Neural cell (in vitro differentiated cells): ENCODE measurements around the gene CERS1.

ENCODE experiments used
- EZH2 ChIP-seq: fragments of 200-600, 300-800 bp; shearing (Covaris generic), sonication (generic); IDR thresholded peaks from 2 replicates; pipeline ENCODE4 v1.6.1; 2014; ENCODE audit warnings: antibody characterized with exemption, low read length, borderline replicate concordance, mild to moderate bottlenecking; ENCODE audit not compliant: insufficient read depth, poor library complexity, severe bottlenecking
- MXI1 ChIP-seq: fragments of 450-650 bp; conservative IDR thresholded peaks from 2 replicates; pipeline ENCODE4 v1.6.1; 2014; ENCODE audit warnings: antibody characterized with exemption, mild to moderate bottlenecking; ENCODE audit not compliant: poor library complexity, severe bottlenecking
- TAF1 ChIP-seq: IDR thresholded peaks from 2 replicates; pipeline ENCODE4 v1.6.1; 2012; ENCODE audit warnings: low read depth
- TF ChIP-seq, protein P1 (sequence below): fragments of 450-650 bp; IDR thresholded peaks from 2 replicates; pipeline ENCODE4 v1.5.1; 2014; ENCODE audit warnings: antibody characterized with exemption, mild to moderate bottlenecking, moderate library complexity; ENCODE audit not compliant: poor library complexity, severe bottlenecking

DNA sequence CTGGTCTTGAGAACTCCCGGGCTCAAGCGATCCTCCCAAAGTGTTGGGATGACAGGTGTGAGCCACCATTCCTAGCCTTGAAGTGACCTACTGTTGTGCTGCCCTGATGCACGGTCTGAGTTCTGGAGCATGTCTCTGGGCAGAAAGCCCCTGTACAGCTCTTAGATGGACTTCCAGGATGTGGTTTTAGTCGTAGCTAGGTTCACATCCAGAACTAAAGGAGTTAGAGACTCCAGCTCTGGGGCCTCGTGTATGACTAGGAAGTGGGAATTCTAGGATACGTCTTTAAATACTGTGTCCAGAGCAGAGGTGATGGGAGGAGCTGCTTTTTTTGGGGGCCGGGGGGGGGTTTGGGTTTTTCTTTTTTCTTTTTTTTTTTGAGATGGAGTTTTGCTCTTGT lies 52.0 kb downstream of the CERS1 start:
- no peak for TF ChIP-seq EZH2
- TF ChIP-seq, protein P1, sequence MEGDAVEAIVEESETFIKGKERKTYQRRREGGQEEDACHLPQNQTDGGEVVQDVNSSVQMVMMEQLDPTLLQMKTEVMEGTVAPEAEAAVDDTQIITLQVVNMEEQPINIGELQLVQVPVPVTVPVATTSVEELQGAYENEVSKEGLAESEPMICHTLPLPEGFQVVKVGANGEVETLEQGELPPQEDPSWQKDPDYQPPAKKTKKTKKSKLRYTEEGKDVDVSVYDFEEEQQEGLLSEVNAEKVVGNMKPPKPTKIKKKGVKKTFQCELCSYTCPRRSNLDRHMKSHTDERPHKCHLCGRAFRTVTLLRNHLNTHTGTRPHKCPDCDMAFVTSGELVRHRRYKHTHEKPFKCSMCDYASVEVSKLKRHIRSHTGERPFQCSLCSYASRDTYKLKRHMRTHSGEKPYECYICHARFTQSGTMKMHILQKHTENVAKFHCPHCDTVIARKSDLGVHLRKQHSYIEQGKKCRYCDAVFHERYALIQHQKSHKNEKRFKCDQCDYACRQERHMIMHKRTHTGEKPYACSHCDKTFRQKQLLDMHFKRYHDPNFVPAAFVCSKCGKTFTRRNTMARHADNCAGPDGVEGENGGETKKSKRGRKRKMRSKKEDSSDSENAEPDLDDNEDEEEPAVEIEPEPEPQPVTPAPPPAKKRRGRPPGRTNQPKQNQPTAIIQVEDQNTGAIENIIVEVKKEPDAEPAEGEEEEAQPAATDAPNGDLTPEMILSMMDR, result no peak
- TF ChIP-seq TAF1, result no peak
- TF ChIP-seq MXI1, result no peak
